Activated B cell treated with CpG ODN at 0.5 μM for 24 hours (primary cell): ENCODE results near the gene ATF6. TPM values are rescaled to one million over a fixed set of nuclear protein-coding genes. Genes with fewer than 3 reads are reported as not detected.

Experiments used
- ATAC-seq: fragments of 200-7000 bp; cut with Tn5 transposase; one replicate; pipeline ENCODE4 v1.10.0; 2021; ENCODE audit warnings: low read depth, mild to moderate bottlenecking, moderate library complexity
- CTCF ChIA-PET: fragments of 350-600 bp; sonication (Branson Sonifier 250); formaldehyde crosslinking; loops from one replicate; lab custom pipeline; 2021; ENCODE audit warnings: antibody characterized with exemption; lab: Charles Lee
- POLR2A ChIA-PET: fragments of 350-600 bp; sonication (Branson Sonifier 250); formaldehyde crosslinking; loops from one replicate; lab custom pipeline; 2021; ENCODE audit warnings: antibody characterized with exemption; lab: Charles Lee
- DNase-seq: peaks from one replicate; pipeline ENCODE4 v3.0.0; 2022
- H3K27ac Mint-ChIP-seq: one replicate; pipeline ENCODE4 v1.8.0; 2020; ENCODE audit warnings: mixed read lengths
- H3K27me3 Mint-ChIP-seq: one replicate; pipeline ENCODE4 v1.8.0; 2021; ENCODE audit warnings: mixed read lengths
- H3K36me3 Mint-ChIP-seq: one replicate; pipeline ENCODE4 v1.8.0; 2021; ENCODE audit warnings: low read depth, mixed read lengths
- H3K4me1 Mint-ChIP-seq: one replicate; pipeline ENCODE4 v1.8.0; 2021; ENCODE audit warnings: mixed read lengths
- H3K4me3 Mint-ChIP-seq: one replicate; pipeline ENCODE4 v1.8.0; 2020; ENCODE audit warnings: mild to moderate bottlenecking, mixed read lengths
- H3K9me3 Mint-ChIP-seq: one replicate; pipeline ENCODE4 v1.8.0; 2020; ENCODE audit warnings: mixed read lengths
- intact Hi-C: fragments of 100-400 bp; cut with micrococcal nuclease; formaldehyde crosslinking; loops from one replicate; pipeline ENCODE4 v1.15.1; 2024
- total RNA-seq: library from RNA; stranded (reverse); gene quantifications from 2 replicates; pipeline ENCODE4 v1.2.3, GENCODE V29; 2022
- TF ChIP-seq, protein P1 (sequence below): fragments of 200-600 bp; IDR thresholded peaks from one replicate; pipeline ENCODE4 v1.8.0; 2022; ENCODE audit warnings: antibody characterized with exemption, mild to moderate bottlenecking

The ATF6 gene
- total RNA-seq, 1 donor from 2014 or later = 24.6 TPM

DNA sequence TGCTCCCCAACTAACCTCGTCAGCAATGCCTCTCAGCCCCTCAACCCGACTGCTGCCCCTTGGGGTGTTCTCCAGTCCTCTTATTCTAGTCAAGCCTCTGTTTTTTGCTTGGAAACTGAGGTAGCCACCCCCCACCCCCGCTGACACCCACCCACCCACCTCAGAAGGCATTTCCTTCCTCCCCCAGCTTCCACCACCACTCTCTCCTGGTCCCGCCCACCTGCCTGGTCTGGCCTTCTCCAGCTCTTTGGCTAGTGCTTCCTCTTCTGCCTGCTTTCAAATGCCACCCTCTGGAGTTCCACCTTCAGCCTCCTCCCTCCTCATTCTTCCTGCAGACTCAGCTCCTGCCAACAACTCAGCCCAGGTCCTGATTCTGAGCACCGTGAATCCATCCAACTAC, 222.3 kb downstream of the ATF6 start:
- TF ChIP-seq, protein P1, sequence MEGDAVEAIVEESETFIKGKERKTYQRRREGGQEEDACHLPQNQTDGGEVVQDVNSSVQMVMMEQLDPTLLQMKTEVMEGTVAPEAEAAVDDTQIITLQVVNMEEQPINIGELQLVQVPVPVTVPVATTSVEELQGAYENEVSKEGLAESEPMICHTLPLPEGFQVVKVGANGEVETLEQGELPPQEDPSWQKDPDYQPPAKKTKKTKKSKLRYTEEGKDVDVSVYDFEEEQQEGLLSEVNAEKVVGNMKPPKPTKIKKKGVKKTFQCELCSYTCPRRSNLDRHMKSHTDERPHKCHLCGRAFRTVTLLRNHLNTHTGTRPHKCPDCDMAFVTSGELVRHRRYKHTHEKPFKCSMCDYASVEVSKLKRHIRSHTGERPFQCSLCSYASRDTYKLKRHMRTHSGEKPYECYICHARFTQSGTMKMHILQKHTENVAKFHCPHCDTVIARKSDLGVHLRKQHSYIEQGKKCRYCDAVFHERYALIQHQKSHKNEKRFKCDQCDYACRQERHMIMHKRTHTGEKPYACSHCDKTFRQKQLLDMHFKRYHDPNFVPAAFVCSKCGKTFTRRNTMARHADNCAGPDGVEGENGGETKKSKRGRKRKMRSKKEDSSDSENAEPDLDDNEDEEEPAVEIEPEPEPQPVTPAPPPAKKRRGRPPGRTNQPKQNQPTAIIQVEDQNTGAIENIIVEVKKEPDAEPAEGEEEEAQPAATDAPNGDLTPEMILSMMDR = no peak
- CTCF ChIA-PET = no interaction called here
- Mint-ChIP-seq H3K4me3 (no peak overlapping the region), H3K27ac (no peak overlapping the region), H3K4me1 (no peaks in the 10 kb centered on the region), H3K27me3 (peaks cover 20% of the 10 kb centered on the region), H3K9me3 (peaks cover 7% of the 10 kb centered on the region), H3K36me3 (no peaks in the 10 kb centered on the region)
- intact Hi-C loops = no loop called here
- POLR2A ChIA-PET = no interaction called here
- DNase-seq (no peak), ATAC-seq (no peak)

DNA sequence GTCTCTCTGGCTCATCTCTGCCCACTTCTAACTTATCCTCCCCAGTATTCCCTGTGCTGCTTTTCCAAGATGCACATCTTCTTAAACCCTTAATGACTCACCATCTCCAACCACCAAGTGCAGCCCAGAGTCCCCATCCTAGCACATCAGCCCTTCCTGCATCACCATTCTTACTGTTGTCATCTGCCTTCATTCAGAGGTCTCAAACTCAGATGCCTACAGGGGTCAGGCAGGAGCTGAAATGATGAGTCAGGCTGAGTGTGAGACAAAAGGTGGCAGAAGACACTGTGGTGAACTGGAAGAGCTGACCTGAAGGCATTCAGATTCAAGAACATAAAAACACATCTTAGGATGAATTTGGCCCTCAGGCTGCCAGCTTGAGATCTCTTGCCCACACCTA, 223.0 kb downstream of the ATF6 start:
- ATAC-seq (no peak), DNase-seq (no peak)
- ChIA-PET POLR2A (no interaction called here), CTCF (no interaction called here)
- no peaks in the 10 kb centered on the region for H3K36me3 Mint-ChIP-seq
- intact Hi-C loops = no loop called here
- peaks cover 19% of the 10 kb centered on the region for H3K27me3 Mint-ChIP-seq
- TF ChIP-seq, protein P1 = no peak
- no peak overlapping the region for H3K27ac Mint-ChIP-seq
- H3K4me3 Mint-ChIP-seq = no peak overlapping the region
- H3K4me1 Mint-ChIP-seq = no peaks in the 10 kb centered on the region
- H3K9me3 Mint-ChIP-seq = peaks cover 7% of the 10 kb centered on the region

DNA sequence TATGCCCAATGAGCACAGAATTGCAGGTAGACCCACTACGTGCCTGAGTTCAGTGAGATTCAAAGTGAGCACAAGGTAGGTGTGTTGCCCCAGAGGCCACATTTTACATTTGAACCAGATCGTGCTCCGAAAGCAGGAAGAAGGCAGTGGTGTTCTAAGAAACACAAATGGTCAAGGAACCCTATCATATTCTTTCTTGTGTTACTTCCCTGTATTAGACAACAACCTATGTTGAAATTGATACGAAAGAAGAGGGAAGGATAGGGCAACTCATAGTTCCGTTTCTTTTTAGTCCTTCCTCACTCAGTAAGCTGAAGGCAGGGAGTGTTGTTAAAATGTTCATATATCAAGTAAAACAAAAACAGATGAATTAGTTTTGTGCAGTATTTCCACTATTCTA, 223.7 kb downstream of the ATF6 start:
- H3K27ac Mint-ChIP-seq = no peak overlapping the region
- intact Hi-C loops = no loop called here
- no peaks in the 10 kb centered on the region for H3K4me1 Mint-ChIP-seq
- no peaks in the 10 kb centered on the region for H3K36me3 Mint-ChIP-seq
- ChIA-PET CTCF (no interaction called here), POLR2A (no interaction called here)
- ATAC-seq = no peak
- peaks cover 15% of the 10 kb centered on the region for H3K27me3 Mint-ChIP-seq
- TF ChIP-seq, protein P1 = no peak
- H3K4me3 Mint-ChIP-seq = no peak overlapping the region
- peaks cover 7% of the 10 kb centered on the region for H3K9me3 Mint-ChIP-seq
- no peak for DNase-seq

DNA sequence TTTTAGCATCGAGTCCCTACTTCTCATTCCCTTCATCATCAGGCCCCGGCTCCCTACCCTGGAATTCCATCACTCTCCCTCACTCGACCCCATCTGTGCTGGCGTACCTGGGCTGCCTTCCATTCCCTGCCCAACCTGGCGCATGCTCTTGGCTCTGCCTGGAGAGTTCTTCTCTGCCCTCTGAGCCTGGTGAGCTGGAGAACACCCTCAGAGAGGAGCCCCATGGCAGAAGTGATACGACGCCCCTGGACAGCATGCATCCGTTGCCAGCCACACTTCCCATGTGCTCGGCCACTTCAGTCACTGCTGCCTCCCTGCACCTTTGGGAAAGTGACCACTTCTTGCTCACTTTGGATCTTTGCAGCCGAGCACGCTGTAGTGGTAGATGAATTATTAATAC, 227.5 kb downstream of the ATF6 start:
- Mint-ChIP-seq H3K4me3 (no peak overlapping the region), H3K9me3 (peaks cover 3% of the 10 kb centered on the region), H3K27me3 (peaks cover 11% of the 10 kb centered on the region), H3K27ac (no peak overlapping the region), H3K36me3 (no peaks in the 10 kb centered on the region), H3K4me1 (no peaks in the 10 kb centered on the region)
- ChIA-PET POLR2A (no interaction called here), CTCF (no interaction called here)
- DNase-seq (no peak), ATAC-seq (no peak)
- intact Hi-C loops = no loop called here
- TF ChIP-seq, protein P1 = no peak

DNA sequence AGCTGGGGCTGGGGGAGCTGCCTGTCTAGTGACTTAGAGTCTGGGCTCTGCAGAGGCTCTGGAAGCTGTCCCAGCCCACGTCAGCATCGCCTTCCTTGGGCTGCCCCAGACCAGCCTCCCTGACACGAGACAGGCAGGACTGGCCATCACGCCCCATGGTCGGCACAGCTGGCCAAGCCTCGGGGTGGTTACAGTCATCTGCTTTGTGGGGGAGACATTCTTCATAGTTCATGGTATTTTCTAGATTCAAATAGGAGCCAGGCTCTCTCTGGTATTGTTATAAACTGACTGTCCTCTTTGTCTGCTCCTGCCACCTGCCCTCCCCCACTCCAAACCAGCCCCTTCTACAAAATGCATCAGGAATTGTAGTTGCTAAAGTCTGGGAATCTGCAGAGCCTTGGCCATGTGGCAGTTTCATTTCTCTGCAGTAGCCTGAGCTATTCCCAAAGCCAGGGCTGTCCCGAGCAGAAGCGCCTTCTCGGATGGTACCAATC, 228.1 kb downstream of the ATF6 start:
- TF ChIP-seq, protein P1 = no peak
- ATAC-seq (no peak), DNase-seq (no peak)
- intact Hi-C loops = no loop called here
- POLR2A ChIA-PET = no interaction called here
- Mint-ChIP-seq H3K4me3 (no peak overlapping the region), H3K27me3 (peaks cover 6% of the 10 kb centered on the region), H3K4me1 (no peaks in the 10 kb centered on the region), H3K27ac (no peak overlapping the region), H3K36me3 (no peaks in the 10 kb centered on the region), H3K9me3 (peaks cover 3% of the 10 kb centered on the region)
- CTCF ChIA-PET = no interaction called here
